Measurements from ENCODE around the gene TOR1A. TPM values are rescaled to one million over a fixed set of nuclear protein-coding genes. Genes with fewer than 3 reads are reported as not detected.

Gene TOR1A
- total and polyA plus RNA-seq, 12 donors, result 19.7 to 61.4 (median 39.5) TPM

- Histone ChIP-seq H3K4me1 (replicated peaks in 1 of 2) (no peaks in the 10 kb centered on the region), H3K27ac (no peak overlapping the region), H3K27me3 (peaks cover 7% of the 10 kb centered on the region), H3K9me3 (replicated peaks in 1 of 3) (no peaks in the 10 kb centered on the region), H3K4me3 (no peak overlapping the region), H3K36me3 (replicated peaks in 1 of 2) (no peaks in the 10 kb centered on the region)
- peak; percentile 71 to 89 (median 80) for DNase-seq
- 28 to 33% (median 31%) methylated on average over 14 of the region's 14 CpGs for WGBS, 4 donors
- intact Hi-C loops (cut with DNase I), result loop anchor here in 1 of 2 donors (2.0 to 5.0 kb wide), 2 partner anchors 47 to 141 kb away; partner anchors contain the start of gene ASB6
- TF ChIP-seq POLR2A (IDR thresholded peaks at IDR 0.05) (no peak), CTCF (IDR thresholded peaks at IDR 0.05) (peak; percentile 89 to 97 (median 94))
These were observed 40.2 kb downstream of the TOR1A start for GRCh38 chr9:129783516-129784361.

GRCh38 chr9:129781981-129782380 is 42.0 kb downstream of the TOR1A start:
- H3K4me3 ChIP-seq, result no peak overlapping the region
- no peak overlapping the region for H3K27ac ChIP-seq
- H3K27me3 ChIP-seq, result no peaks in the 10 kb centered on the region
- H3K4me1 ChIP-seq (replicated peaks in 1 of 2), result peaks cover 7 to 9% of the 10 kb centered on the region in 2 donors
- no peaks in the 10 kb centered on the region for H3K9me3 ChIP-seq (replicated peaks in 1 of 3)
- TF ChIP-seq POLR2A (IDR thresholded peaks at IDR 0.05), result no peak
- no peak for TF ChIP-seq CTCF (IDR thresholded peaks at IDR 0.05)
- no peak for DNase-seq
- no peaks in the 10 kb centered on the region for H3K36me3 ChIP-seq (replicated peaks in 1 of 2)
- intact Hi-C loops (cut with DNase I), result loop anchor here in 1 of 2 donors (5.0 kb wide), 1 partner anchor 140 kb away; the partner anchor contains the start of gene ASB6
- WGBS, 4 donors, result 59 to 79% (median 74%) methylated on average over 4 to 5 of the region's 5 CpGs

GRCh38 chr9:129781131-129781530 is 42.8 kb downstream of the TOR1A start:
- Histone ChIP-seq H3K36me3 (replicated peaks in 1 of 2) (no peaks in the 10 kb centered on the region), H3K9me3 (replicated peaks in 1 of 3) (no peaks in the 10 kb centered on the region), H3K27me3 (no peaks in the 10 kb centered on the region), H3K27ac (no peak overlapping the region), H3K4me1 (replicated peaks in 1 of 2) (peaks cover 7 to 14% of the 10 kb centered on the region in 2 donors), H3K4me3 (no peak overlapping the region)
- intact Hi-C loops (cut with DNase I), result loop anchor here in 1 of 2 donors (5.0 kb wide), 1 partner anchor 139 kb away; the partner anchor contains the start of gene ASB6
- DNase-seq, result no peak
- TF ChIP-seq POLR2A (IDR thresholded peaks at IDR 0.05) (no peak), CTCF (IDR thresholded peaks at IDR 0.05) (no peak)
- 81 to 85% (median 82%) methylated on average over 8 of the region's 8 CpGs for WGBS, 4 donors

- Histone ChIP-seq H3K27ac (no peak overlapping the region), H3K36me3 (replicated peaks in 1 of 2) (no peaks in the 10 kb centered on the region), H3K9me3 (replicated peaks in 1 of 3) (no peaks in the 10 kb centered on the region), H3K27me3 (no peaks in the 10 kb centered on the region), H3K4me1 (replicated peaks in 1 of 2) (peaks cover 7 to 14% of the 10 kb centered on the region in 2 donors), H3K4me3 (no peak overlapping the region)
- no peak for DNase-seq
- intact Hi-C loops (cut with DNase I), result loop anchor here (2.0 to 5.0 kb wide), 2 partner anchors 37 to 137 kb away; partner anchors contain the start of gene ASB6 (in 1 of the 2)
- WGBS, 4 donors, result 88 to 96% (median 92%) methylated on average over 7 of the region's 7 CpGs
- no peak for TF ChIP-seq POLR2A (IDR thresholded peaks at IDR 0.05)
These were observed 44.3 kb downstream of the TOR1A start for GRCh38 chr9:129779560-129780190.

All from adrenal gland (tissue), 12 donors.